HEK293 (cell line): Measurements from ENCODE around the gene CPEB4.

Experiments
- CTCF ChIA-PET: fragments of 350-600 bp; formaldehyde crosslinking; extraction: SDS; loops from one replicate; lab custom pipeline; 2021; ENCODE audit warnings: antibody characterized with exemption; lab: Yijun Ruan, JAX
- POLR2A ChIA-PET: fragments of 300-600 bp; formaldehyde crosslinking; extraction: SDS; loops from one replicate; lab custom pipeline; 2020; ENCODE audit warnings: antibody characterized with exemption, inconsistent platforms; lab: Yijun Ruan, JAX
- H3K27ac ChIP-seq: fragments of 200-500 bp; sonication (Bioruptor generic); 2 replicates; pipeline ENCODE4 v1.5.1; 2014; ENCODE audit warnings: low read depth, low read length, control low read depth, inconsistent platforms; ENCODE audit errors: extremely low read depth
- H3K36me3 ChIP-seq, 2 experiments: fragments of 200-500 bp in 1 of 2; sonication (Bioruptor generic) in 1 of 2; 1 replicate in 1 of 2; 2 replicates in 1 of 2; pipeline ENCODE4 v1.5.1; 2014 to 2017; ENCODE audit warnings: inconsistent platforms in 2 of 2, low read length in 2 of 2; ENCODE audit not compliant: control insufficient read depth in 2 of 2, insufficient read depth in 1 of 2
- H3K4me1 ChIP-seq: fragments of 200-500 bp; sonication (Bioruptor generic); 2 replicates; pipeline ENCODE4 v1.5.1; 2014; ENCODE audit warnings: mild to moderate bottlenecking, low read length, inconsistent platforms; ENCODE audit not compliant: control insufficient read depth, insufficient read depth
- H3K4me3 ChIP-seq: 2 replicates; pipeline ENCODE4 v1.5.1; 2011; ENCODE audit warnings: low read depth, mild to moderate bottlenecking, control low read depth, low read length, moderate library complexity
- H3K9me3 ChIP-seq: fragments of 200-500 bp; sonication (Bioruptor generic); 2 replicates; pipeline ENCODE4 v1.5.1; 2014; ENCODE audit warnings: low read depth, low read length, inconsistent platforms; ENCODE audit not compliant: control insufficient read depth, insufficient read depth
- AEBP2 ChIP-seq: fragments of 450-650 bp; formaldehyde crosslinking; IDR thresholded peaks from 2 replicates; pipeline ENCODE4 v1.5.1; 2016; ENCODE audit warnings: missing biosample characterization, missing genetic modification characterization, borderline replicate concordance
- CTCF ChIP-seq: fragments of 450-650 bp; formaldehyde crosslinking; IDR thresholded peaks from 2 replicates; pipeline ENCODE4 v1.5.1; 2016; ENCODE audit warnings: missing biosample characterization, missing genetic modification characterization
- GLI4 ChIP-seq: fragments of 450-650 bp; formaldehyde crosslinking; IDR thresholded peaks from 2 replicates; pipeline ENCODE4 v1.5.1; 2016; ENCODE audit warnings: missing biosample characterization, missing genetic modification characterization
- MYNN ChIP-seq: fragments of 450-650 bp; formaldehyde crosslinking; IDR thresholded peaks from 2 replicates; pipeline ENCODE4 v1.5.1; 2016; ENCODE audit warnings: missing biosample characterization, missing genetic modification characterization, borderline replicate concordance
- MZF1 ChIP-seq: fragments of 450-650 bp; formaldehyde crosslinking; IDR thresholded peaks from 2 replicates; pipeline ENCODE4 v1.5.1; 2017; ENCODE audit warnings: missing biosample characterization, missing genetic modification characterization, borderline replicate concordance
- YY1 ChIP-seq: fragments of 450-650 bp; formaldehyde crosslinking; IDR thresholded peaks from 2 replicates; pipeline ENCODE4 v1.5.1; 2018; ENCODE audit warnings: missing biosample characterization, missing genetic modification characterization
- ZBTB11 ChIP-seq: fragments of 450-650 bp; formaldehyde crosslinking; conservative IDR thresholded peaks from 2 replicates; pipeline ENCODE4 v1.5.1; 2016; ENCODE audit warnings: low read depth, missing biosample characterization, missing genetic modification characterization
- ZIC2 ChIP-seq: fragments of 450-650 bp; formaldehyde crosslinking; IDR thresholded peaks from 2 replicates; pipeline ENCODE4 v1.5.1; 2016; ENCODE audit warnings: missing biosample characterization, missing genetic modification characterization
- ZNF16 ChIP-seq: fragments of 450-650 bp; formaldehyde crosslinking; IDR thresholded peaks from 2 replicates; pipeline ENCODE4 v1.5.1; 2016; ENCODE audit warnings: low read depth, missing biosample characterization, missing genetic modification characterization
- ZNF214 ChIP-seq: fragments of 450-650 bp; formaldehyde crosslinking; IDR thresholded peaks from 2 replicates; pipeline ENCODE4 v1.5.1; 2017; ENCODE audit warnings: missing biosample characterization, mild to moderate bottlenecking, missing genetic modification characterization, borderline replicate concordance
- ZNF266 ChIP-seq: fragments of 450-650 bp; formaldehyde crosslinking; IDR thresholded peaks from 2 replicates; pipeline ENCODE4 v1.5.1; 2016; ENCODE audit warnings: missing biosample characterization, missing genetic modification characterization, low read depth
- ZNF580 ChIP-seq: fragments of 450-650 bp; formaldehyde crosslinking; IDR thresholded peaks from 2 replicates; pipeline ENCODE4 v1.5.1; 2016; ENCODE audit warnings: missing biosample characterization, missing genetic modification characterization
- ZNF596 ChIP-seq: fragments of 450-650 bp; IDR thresholded peaks from 2 replicates; pipeline ENCODE4 v1.5.0; 2018; ENCODE audit warnings: missing biosample characterization, mild to moderate bottlenecking, missing genetic modification characterization, moderate library complexity
- ZNF624 ChIP-seq: fragments of 450-650 bp; formaldehyde crosslinking; IDR thresholded peaks from 2 replicates; pipeline ENCODE4 v1.5.1; 2017; ENCODE audit warnings: missing biosample characterization, missing genetic modification characterization
- ZNF645 ChIP-seq: fragments of 450-650 bp; formaldehyde crosslinking; IDR thresholded peaks from 2 replicates; pipeline ENCODE4; 2016; ENCODE audit warnings: missing biosample characterization, missing genetic modification characterization
- ZNF747 ChIP-seq: fragments of 450-650 bp; formaldehyde crosslinking; IDR thresholded peaks from 2 replicates; pipeline ENCODE4 v1.5.1; 2016; ENCODE audit warnings: missing biosample characterization, missing genetic modification characterization
- ZNF76 ChIP-seq: fragments of 450-650 bp; formaldehyde crosslinking; IDR thresholded peaks from 2 replicates; pipeline ENCODE4; 2016; ENCODE audit warnings: low read depth, missing biosample characterization, missing genetic modification characterization, borderline replicate concordance
- ZNF837 ChIP-seq: fragments of 450-650 bp; formaldehyde crosslinking; IDR thresholded peaks from 2 replicates; pipeline ENCODE4 v1.5.1; 2016; ENCODE audit warnings: missing biosample characterization, missing genetic modification characterization
- ZSCAN16 ChIP-seq: fragments of 450-650 bp; formaldehyde crosslinking; IDR thresholded peaks from 2 replicates; pipeline ENCODE4 v1.5.1; 2016; ENCODE audit warnings: missing biosample characterization, missing genetic modification characterization
- ZSCAN4 ChIP-seq: fragments of 450-650 bp; formaldehyde crosslinking; IDR thresholded peaks from 2 replicates; pipeline ENCODE4 v1.5.1; 2017; ENCODE audit warnings: missing biosample characterization, missing genetic modification characterization

The CPEB4 gene

GRCh38 chr5:174000076-174000475 is 111.9 kb downstream of the CPEB4 start:
- Histone ChIP-seq H3K4me3 (no peak overlapping the region), H3K4me1 (no peaks in the 10 kb centered on the region), H3K27ac (no peak overlapping the region), H3K36me3 (no peaks in the 10 kb centered on the region), H3K9me3 (no peaks in the 10 kb centered on the region)
- CTCF ChIA-PET = no interaction called here
- no peak for TF ChIP-seq CTCF (tag by site-specific recombination)
- TF ChIP-seq ZNF580 (tag by site-specific recombination) = no peak
- TF ChIP-seq ZNF214 (tag by site-specific recombination) = no peak
- no peak for TF ChIP-seq ZNF837 (tag by site-specific recombination)
- TF ChIP-seq ZNF596 (tag by site-specific recombination) = no peak
- no peak for TF ChIP-seq ZNF16 (tag by site-specific recombination)
- no peak for TF ChIP-seq GLI4
- POLR2A ChIA-PET = no interaction called here

- H3K9me3 ChIP-seq = no peaks in the 10 kb centered on the region
- POLR2A ChIA-PET = no interaction called here
- no peak overlapping the region for H3K4me3 ChIP-seq
- H3K36me3 ChIP-seq = no peaks in the 10 kb centered on the region
- no peak for TF ChIP-seq GLI4
- no peak for TF ChIP-seq ZNF645
- no peak for TF ChIP-seq ZNF266 (tag by site-specific recombination)
- TF ChIP-seq YY1 (tag by site-specific recombination) = no peak
- TF ChIP-seq MYNN (tag by site-specific recombination) = no peak
- TF ChIP-seq MZF1 = no peak
- TF ChIP-seq ZIC2 (tag by site-specific recombination) = no peak
- TF ChIP-seq, all 188 proteins: peak for 0
- H3K27ac ChIP-seq = no peak overlapping the region
- no peaks in the 10 kb centered on the region for H3K4me1 ChIP-seq
- CTCF ChIA-PET = no interaction called here
These were observed 115.6 kb downstream of the CPEB4 start for GRCh38 chr5:174003795-174004194.

GRCh38 chr5:174008922-174009321 is 120.8 kb downstream of the CPEB4 start:
- POLR2A ChIA-PET = interaction anchor here (0.7 kb wide), 1 partner anchor 1402 kb away, joined by 3 read pairs; no protein-coding TSS in a partner anchor
- H3K9me3 ChIP-seq = no peaks in the 10 kb centered on the region
- no peak overlapping the region for H3K4me3 ChIP-seq
- CTCF ChIA-PET = no interaction called here
- H3K27ac ChIP-seq = no peak overlapping the region
- H3K36me3 ChIP-seq = no peaks in the 10 kb centered on the region
- no peaks in the 10 kb centered on the region for H3K4me1 ChIP-seq
- TF ChIP-seq ZBTB11 (tag by site-specific recombination) (no peak), ZNF747 (tag by site-specific recombination) (no peak), ZSCAN4 (tag by site-specific recombination) (no peak), ZNF76 (tag by site-specific recombination) (no peak), ZSCAN16 (tag by site-specific recombination) (no peak), AEBP2 (tag by site-specific recombination) (no peak), ZNF624 (tag by site-specific recombination) (no peak)
